KMS-11 (cell line): ENCODE data around the gene USP32.

Source experiments
- H2AFZ ChIP-seq: fragments of 200-600 bp; sonication (generic); 2 replicates; pipeline ENCODE4 v1.6.1; 2016; ENCODE audit warnings: antibody characterized with exemption, mixed run types, low read depth
- H3K27ac ChIP-seq: fragments of 200-600 bp; sonication (generic); 2 replicates; pipeline ENCODE4 v1.6.1; 2016; ENCODE audit warnings: mild to moderate bottlenecking, mixed run types
- H3K27me3 ChIP-seq: fragments of 200-600 bp; sonication (generic); 2 replicates; pipeline ENCODE4 v1.6.1; 2017; ENCODE audit warnings: mild to moderate bottlenecking, low read depth, mixed run types, moderate library complexity; ENCODE audit not compliant: insufficient read depth
- H3K36me3 ChIP-seq: fragments of 200-600 bp; sonication (generic); 2 replicates; pipeline ENCODE4 v1.6.1; 2017; ENCODE audit warnings: mild to moderate bottlenecking, mixed run types; ENCODE audit not compliant: insufficient read depth
- H3K4me1 ChIP-seq: fragments of 200-600 bp; sonication (generic); 2 replicates; pipeline ENCODE4 v1.6.1; 2016; ENCODE audit warnings: mild to moderate bottlenecking, low read depth, mixed run types; ENCODE audit not compliant: poor library complexity, severe bottlenecking
- H3K4me2 ChIP-seq: fragments of 200-600 bp; sonication (generic); 2 replicates; pipeline ENCODE4 v1.7.0; 2016; ENCODE audit warnings: mild to moderate bottlenecking, mixed run types
- H3K4me3 ChIP-seq: fragments of 200-600 bp; sonication (generic); IDR thresholded peaks from 2 replicates; pipeline ENCODE4 v1.6.1; 2017; ENCODE audit warnings: low read depth, low read length, mixed read lengths; ENCODE audit not compliant: insufficient read depth
- H3K79me2 ChIP-seq: fragments of 200-600 bp; sonication (generic); 2 replicates; pipeline ENCODE4 v1.6.1; 2016; ENCODE audit warnings: low read depth, mixed run types; ENCODE audit not compliant: insufficient read depth
- H3K9ac ChIP-seq: fragments of 200-600 bp; sonication (generic); 2 replicates; pipeline ENCODE4 v1.6.1; 2016; ENCODE audit warnings: mild to moderate bottlenecking, mixed run types
- H4K20me1 ChIP-seq: fragments of 200-600 bp; sonication (generic); 2 replicates; pipeline ENCODE4 v1.6.1; 2016; ENCODE audit warnings: mild to moderate bottlenecking, mixed run types; ENCODE audit not compliant: insufficient read depth
- TF ChIP-seq, protein P1 (sequence below): fragments of 200-600 bp; sonication (generic); conservative IDR thresholded peaks from 2 replicates; pipeline ENCODE4 v1.6.1; 2017; ENCODE audit warnings: low read depth, mild to moderate bottlenecking, antibody characterized with exemption, low read length, moderate library complexity, mixed read lengths

The USP32 gene

DNA sequence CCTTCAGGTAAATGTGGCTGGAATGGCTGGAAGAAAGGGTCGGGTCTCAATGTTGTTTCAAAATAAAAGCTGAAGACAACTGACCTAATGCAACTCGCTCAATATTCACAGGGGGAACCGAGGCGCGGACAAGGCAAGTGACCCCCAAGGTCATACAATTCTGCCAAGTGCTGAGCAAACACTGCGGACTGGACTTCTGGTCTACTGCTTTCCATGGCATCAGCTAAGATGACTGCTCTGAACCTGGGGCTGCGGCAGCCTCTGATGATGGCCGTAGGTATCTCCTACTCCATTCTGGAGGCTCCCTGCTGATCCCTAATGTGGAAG, 220.2 kb downstream of the USP32 start:
- Histone ChIP-seq H3K27me3 (no peaks in the 10 kb centered on the region), H2AFZ (no peak overlapping the region), H4K20me1 (no peaks in the 10 kb centered on the region), H3K27ac (no peak overlapping the region), H3K4me1 (peaks cover 7% of the 10 kb centered on the region), H3K4me2 (no peak overlapping the region), H3K9ac (no peak overlapping the region), H3K4me3 (no peak overlapping the region), H3K79me2 (no peaks in the 10 kb centered on the region), H3K36me3 (no peaks in the 10 kb centered on the region)
- TF ChIP-seq, protein P1, sequence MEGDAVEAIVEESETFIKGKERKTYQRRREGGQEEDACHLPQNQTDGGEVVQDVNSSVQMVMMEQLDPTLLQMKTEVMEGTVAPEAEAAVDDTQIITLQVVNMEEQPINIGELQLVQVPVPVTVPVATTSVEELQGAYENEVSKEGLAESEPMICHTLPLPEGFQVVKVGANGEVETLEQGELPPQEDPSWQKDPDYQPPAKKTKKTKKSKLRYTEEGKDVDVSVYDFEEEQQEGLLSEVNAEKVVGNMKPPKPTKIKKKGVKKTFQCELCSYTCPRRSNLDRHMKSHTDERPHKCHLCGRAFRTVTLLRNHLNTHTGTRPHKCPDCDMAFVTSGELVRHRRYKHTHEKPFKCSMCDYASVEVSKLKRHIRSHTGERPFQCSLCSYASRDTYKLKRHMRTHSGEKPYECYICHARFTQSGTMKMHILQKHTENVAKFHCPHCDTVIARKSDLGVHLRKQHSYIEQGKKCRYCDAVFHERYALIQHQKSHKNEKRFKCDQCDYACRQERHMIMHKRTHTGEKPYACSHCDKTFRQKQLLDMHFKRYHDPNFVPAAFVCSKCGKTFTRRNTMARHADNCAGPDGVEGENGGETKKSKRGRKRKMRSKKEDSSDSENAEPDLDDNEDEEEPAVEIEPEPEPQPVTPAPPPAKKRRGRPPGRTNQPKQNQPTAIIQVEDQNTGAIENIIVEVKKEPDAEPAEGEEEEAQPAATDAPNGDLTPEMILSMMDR: no peak

GRCh38 chr17:60170835-60171752, 220.8 kb downstream of the USP32 start:
- TF ChIP-seq, protein P1: no peak
- no peak overlapping the region for H3K4me3 ChIP-seq
- H3K36me3 ChIP-seq: no peaks in the 10 kb centered on the region
- no peaks in the 10 kb centered on the region for H4K20me1 ChIP-seq
- no peak overlapping the region for H3K27ac ChIP-seq
- H3K27me3 ChIP-seq: no peaks in the 10 kb centered on the region
- H2AFZ ChIP-seq: no peak overlapping the region
- H3K4me2 ChIP-seq: no peak overlapping the region
- H3K9ac ChIP-seq: no peak overlapping the region
- H3K4me1 ChIP-seq: peaks cover 10% of the 10 kb centered on the region
- no peaks in the 10 kb centered on the region for H3K79me2 ChIP-seq

DNA sequence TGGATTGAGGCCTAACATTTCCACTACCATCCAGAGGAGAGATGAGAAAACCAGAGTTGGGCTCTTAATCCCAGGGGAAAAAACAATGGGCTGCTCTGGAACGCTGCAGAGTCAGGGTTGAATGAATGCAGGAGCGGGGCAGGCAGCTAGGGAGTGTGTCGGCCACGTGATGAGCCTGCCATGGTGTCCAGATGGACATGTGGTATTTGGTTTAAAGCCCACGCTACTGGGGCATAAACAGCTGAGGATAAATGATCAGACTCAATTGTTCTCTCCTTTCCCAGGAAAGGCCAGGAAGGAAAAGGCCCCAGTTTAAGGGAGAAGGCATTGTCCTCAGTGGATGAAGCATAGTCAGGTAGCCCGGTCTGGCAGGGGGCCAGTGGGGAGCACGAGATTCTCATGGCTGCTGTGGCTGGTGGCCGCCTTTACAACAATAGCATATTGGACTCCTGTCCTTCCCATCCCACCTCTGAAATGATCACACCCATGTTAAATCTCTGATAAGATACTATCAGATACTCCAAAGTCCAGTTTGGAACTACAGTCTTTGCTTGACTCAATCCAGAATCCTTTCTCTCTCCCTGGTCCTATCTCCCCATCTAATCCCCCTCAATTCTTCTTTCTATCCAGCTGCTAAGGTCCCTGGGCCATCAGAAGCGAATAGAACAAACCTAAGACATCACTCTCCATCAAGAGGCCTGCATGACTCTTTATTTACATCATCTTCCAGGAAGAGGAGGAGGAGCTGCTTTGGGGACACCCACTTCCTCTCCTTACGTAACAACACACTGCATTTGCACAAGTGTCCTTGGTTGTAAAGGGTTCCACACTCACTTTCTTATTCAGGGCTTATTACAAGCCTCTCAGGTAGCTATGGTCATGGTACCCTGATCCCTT, 221.8 kb downstream of the USP32 start:
- no peaks in the 10 kb centered on the region for H3K79me2 ChIP-seq
- H3K36me3 ChIP-seq: no peaks in the 10 kb centered on the region
- H3K27ac ChIP-seq: no peak overlapping the region
- no peak overlapping the region for H3K4me3 ChIP-seq
- H3K27me3 ChIP-seq: no peaks in the 10 kb centered on the region
- TF ChIP-seq, protein P1: no peak
- no peak overlapping the region for H2AFZ ChIP-seq
- H3K9ac ChIP-seq: no peak overlapping the region
- H3K4me1 ChIP-seq: peaks cover 19% of the 10 kb centered on the region
- H3K4me2 ChIP-seq: no peak overlapping the region
- no peaks in the 10 kb centered on the region for H4K20me1 ChIP-seq

GRCh38 chr17:60168654-60169053, 223.3 kb downstream of the USP32 start:
- peaks cover 20% of the 10 kb centered on the region for H3K4me1 ChIP-seq
- H3K9ac ChIP-seq: no peak overlapping the region
- H3K27me3 ChIP-seq: no peaks in the 10 kb centered on the region
- TF ChIP-seq, protein P1: no peak
- no peak overlapping the region for H3K27ac ChIP-seq
- no peak overlapping the region for H3K4me3 ChIP-seq
- no peak overlapping the region for H3K4me2 ChIP-seq
- no peaks in the 10 kb centered on the region for H3K36me3 ChIP-seq
- H2AFZ ChIP-seq: no peak overlapping the region
- H3K79me2 ChIP-seq: no peaks in the 10 kb centered on the region
- no peaks in the 10 kb centered on the region for H4K20me1 ChIP-seq
